ENCODE results near the gene AGTR2.

GRCh38 chrX:116213262-116213661 is 42.7 kb downstream of the AGTR2 start:
- no peak for TF ChIP-seq CTCF (IDR thresholded peaks at IDR 0.05 in 2 of 3, conservative IDR thresholded peaks at IDR 0.05 in 1 of 3; ENCODE audit: borderline replicate concordance in 1 of 3, insufficient read depth in 1 of 3, low read depth in 2 of 3, low read length in 2 of 3)
- TF ChIP-seq REST (IDR thresholded peaks at IDR 0.05; ENCODE audit: low read depth), result no peak
- no peak for TF ChIP-seq MAX (IDR thresholded peaks at IDR 0.05)
- no peak for TF ChIP-seq RAD21 (IDR thresholded peaks at IDR 0.05; ENCODE audit: low read depth)
- TF ChIP-seq EZH2 (IDR thresholded peaks at IDR 0.05), result no peak
- TF ChIP-seq CEBPB (IDR thresholded peaks at IDR 0.05; ENCODE audit: low read depth), result no peak
- no peak for TF ChIP-seq POLR2A (IDR thresholded peaks at IDR 0.05; ENCODE audit: borderline replicate concordance, extremely low read depth, insufficient read depth, insufficient read length)
- no peak for TF ChIP-seq EZH2phosphoT487 (IDR thresholded peaks at IDR 0.05; ENCODE audit: borderline replicate concordance)
- no peak for TF ChIP-seq ZBTB33 (IDR thresholded peaks at IDR 0.05; ENCODE audit: extremely low read depth, insufficient replicate concordance, low read length)

Measured in HCT116 (cell line).